ENCODE measurements around the gene ARHGEF4. TPM values are rescaled to one million over a fixed set of nuclear protein-coding genes. Genes with fewer than 3 reads are reported as not detected.

The ARHGEF4 gene
- total RNA-seq, 1 experiment from 2014 or later, result 26.6 TPM

GRCh38 chr2:130850788-130851623 lies 14.3 kb downstream of the ARHGEF4 start:
- H3K4me1 ChIP-seq (ENCODE audit: control insufficient read depth in 1 of 2, insufficient read depth in 2 of 2, low read length in 2 of 2), result no peaks in the 10 kb centered on the region
- no peak overlapping the region for H3K4me2 ChIP-seq (ENCODE audit: low read length)
- no TSS peak for BruUV-seq (replicated peaks)
- RAD21 ChIA-PET (ENCODE audit: low non-redundant PET in 1 of 2, low total read pairs in 2 of 2, uncharacterized antibody in 2 of 2, unreplicated experiment in 2 of 2), result no interaction called here
- peaks cover 6% of the 10 kb centered on the region for H3K79me2 ChIP-seq (ENCODE audit: insufficient read depth, low read length)
- no peaks in the 10 kb centered on the region for H3K36me3 ChIP-seq (ENCODE audit: control insufficient read depth in 1 of 2, insufficient read depth in 2 of 2, low read length in 2 of 2)
- no peak for DNase-seq (ENCODE audit: low read depth, low spot score)
- TF ChIP-seq REST (IDR thresholded peaks at IDR 0.05; ENCODE audit: low read depth) (no peak), EZH2phosphoT487 (IDR thresholded peaks at IDR 0.05; ENCODE audit: borderline replicate concordance) (no peak), ZNF274 (IDR thresholded peaks at IDR 0.05; ENCODE audit: low read depth, low read length) (no peak), CBX3 (IDR thresholded peaks at IDR 0.05; ENCODE audit: low read depth) (no peak), CEBPB (IDR thresholded peaks at IDR 0.05; ENCODE audit: low read depth) (no peak), FOSL1 (IDR thresholded peaks at IDR 0.05; ENCODE audit: low read depth) (no peak), EGR1 (IDR thresholded peaks at IDR 0.05; ENCODE audit: low read depth) (no peak)
- no peaks in the 10 kb centered on the region for H3K9me2 ChIP-seq (ENCODE audit: insufficient read depth)
- H3K9ac ChIP-seq (ENCODE audit: low read length), result no peak overlapping the region
- CTCF ChIA-PET, result interaction anchor here (1.1 kb wide), 1 partner anchor 54 kb away, joined by 6 read pairs; no protein-coding TSS in a partner anchor
- POLR2A ChIA-PET, result no interaction called here
- no peaks in the 10 kb centered on the region for H3K27me3 ChIP-seq (ENCODE audit: insufficient read depth, low read length)
- ATAC-seq, result no peak
- H4K20me1 ChIP-seq (ENCODE audit: insufficient read depth), result no peaks in the 10 kb centered on the region
- no peak overlapping the region for H3K4me3 ChIP-seq (replicated peaks in 1 of 2; ENCODE audit: low read depth in 1 of 2, low read length in 2 of 2)
- no peaks in the 10 kb centered on the region for H3K9me3 ChIP-seq (ENCODE audit: control insufficient read depth in 1 of 2, insufficient read depth in 1 of 2, low read depth in 1 of 2, low read length in 2 of 2)
- no peak overlapping the region for H2AFZ ChIP-seq (ENCODE audit: low read depth, low read length, poor library complexity, severe bottlenecking)
- no peak overlapping the region for H3K27ac ChIP-seq (ENCODE audit: low read depth, low read length)
- intact Hi-C loops (cut with micrococcal nuclease), result no loop called here

Measured in HCT116 (cell line).